NCI-H82 treated with DMSO at 0.1 percent for 48 hours (cell line): ENCODE measurements around the gene COMTD1.

Experiments used
- DNase-seq: peaks from one replicate; lab custom pipeline; 2025; ENCODE audit not compliant: unreplicated experiment; lab: John Stamatoyannopoulos, UW

Gene COMTD1

DNA sequence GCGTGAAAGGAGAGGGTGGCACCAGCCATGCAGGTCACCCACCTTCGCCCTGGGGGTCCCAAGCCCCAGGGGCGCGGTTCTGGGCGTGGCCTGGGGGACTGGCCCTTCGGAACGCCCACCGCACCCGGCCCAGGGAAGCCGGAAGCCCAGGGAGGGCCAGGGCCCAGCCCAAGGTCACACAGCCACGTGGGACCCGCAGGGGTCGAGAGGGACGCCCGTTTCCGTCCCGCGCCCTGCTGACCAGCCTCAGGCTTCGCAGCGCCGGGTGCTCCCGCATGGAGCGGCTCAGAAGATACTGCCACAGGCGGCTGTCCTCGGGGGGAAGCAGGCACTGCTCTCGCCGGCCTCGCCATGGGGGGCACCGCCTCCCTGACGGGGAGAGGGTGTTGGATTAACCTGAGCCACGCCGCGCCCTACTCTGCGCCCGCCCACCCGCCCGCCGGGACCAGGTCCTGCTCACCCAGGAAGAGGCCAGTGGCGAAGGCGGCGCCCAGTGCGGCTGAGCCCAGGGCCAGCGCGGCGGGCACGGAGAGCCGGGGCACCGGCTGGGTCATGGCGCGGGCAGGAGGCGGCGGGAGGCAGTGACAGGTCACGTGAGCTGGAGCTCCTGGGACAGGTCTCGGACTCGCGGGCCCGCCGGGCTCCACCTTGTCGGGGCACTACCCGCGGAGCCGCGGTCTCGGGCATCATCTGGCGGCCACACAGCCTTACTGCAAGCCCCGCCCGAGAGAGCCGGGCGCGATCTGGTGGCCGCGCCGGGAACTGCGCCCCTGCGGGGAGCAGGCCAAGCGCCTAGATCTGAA, at the start of gene COMTD1:
COMTD1 (minus strand) TSS at position 583 of the 803 bp plus-strand sequence; CDS start at position 554, 29 bp downstream.
- peak; percentile 72 for DNase-seq

DNA sequence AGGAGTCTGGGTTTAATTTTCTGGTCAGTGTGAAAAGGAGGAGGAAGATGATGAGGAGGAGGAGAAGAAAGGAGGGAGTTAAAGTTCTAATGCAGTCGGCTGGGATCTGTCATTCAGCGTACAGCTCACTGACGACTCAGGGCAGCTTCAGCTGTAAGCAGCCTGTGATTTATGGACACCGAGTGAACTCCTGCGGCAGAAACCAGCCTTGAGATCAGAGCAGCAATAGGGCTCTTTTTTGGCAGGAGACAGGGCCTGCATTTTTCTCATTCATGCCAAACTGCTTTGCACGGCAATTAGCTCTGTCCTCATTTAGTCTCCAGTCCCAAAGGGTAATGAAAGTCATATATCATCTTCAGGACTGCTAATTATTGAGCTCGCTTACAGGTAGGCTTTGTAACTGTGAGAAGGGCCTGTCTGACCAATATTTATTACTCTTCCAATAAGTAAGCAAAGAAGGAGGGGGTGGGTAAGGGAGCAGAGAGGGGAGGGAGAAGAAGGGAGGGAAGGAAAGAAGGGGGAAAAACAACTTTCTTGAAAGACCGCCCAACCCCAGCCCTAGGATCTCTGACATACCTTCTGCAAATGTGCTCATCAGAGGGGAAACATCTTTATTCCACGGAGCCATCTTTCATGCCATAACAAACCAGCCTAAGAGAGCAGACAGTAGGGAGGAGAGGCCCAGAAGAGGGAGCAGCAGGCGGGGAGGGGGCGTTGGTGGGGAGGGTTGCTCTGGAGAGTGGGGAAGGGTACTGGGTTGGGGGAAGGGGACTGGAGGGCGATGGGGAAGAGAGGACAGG, 48.1 kb upstream of the COMTD1 start:
- peak; percentile 1 for DNase-seq

DNA sequence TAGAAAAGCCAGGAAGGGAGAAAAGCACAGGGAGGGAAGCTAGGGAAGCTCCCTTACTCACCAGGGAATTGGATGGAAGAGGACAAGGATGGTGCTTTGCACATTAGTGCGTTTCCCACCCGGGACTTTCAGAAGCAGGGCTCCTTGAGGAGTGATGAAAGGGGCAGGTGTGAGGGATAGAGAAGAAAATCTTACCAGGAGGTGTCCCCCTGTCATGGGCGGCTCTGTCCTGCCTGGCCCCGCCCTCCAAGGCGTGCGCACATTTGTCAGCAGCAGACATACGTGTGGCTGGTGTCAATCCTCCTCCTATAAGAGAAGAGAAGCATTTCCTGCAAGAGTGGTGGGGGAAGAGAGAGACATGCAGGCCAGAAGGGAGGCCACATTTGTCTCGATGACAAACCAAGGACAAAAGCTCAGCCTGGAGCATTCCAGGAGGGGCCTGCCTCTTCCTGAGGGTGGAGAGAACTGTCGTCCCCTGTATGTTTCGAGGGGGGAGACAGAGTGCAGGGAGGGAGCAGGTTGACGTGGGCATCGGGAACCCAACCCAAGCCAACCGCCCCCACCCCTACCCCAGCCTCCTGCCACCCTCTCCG, 47.4 kb upstream of the COMTD1 start:
- DNase-seq = peak; percentile 1

DNA sequence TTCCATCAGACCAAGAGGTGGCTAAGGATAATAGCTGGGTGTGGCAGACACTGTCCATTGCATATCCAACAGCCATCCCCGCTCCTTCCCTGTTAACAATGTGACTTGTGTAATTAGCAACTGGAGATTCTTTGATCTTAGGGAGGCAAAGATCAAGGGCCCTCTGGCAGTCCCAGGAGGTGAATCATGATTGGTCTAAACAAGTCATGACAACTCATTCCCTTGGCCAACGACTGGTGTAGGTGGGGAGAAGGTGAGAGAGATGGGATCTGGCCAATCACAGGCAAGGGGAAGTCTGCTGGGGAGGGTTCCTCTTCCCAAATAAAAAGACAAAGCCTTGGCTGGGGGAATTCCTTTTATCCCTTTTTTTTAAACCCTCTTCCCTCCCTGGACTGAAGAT, 46.2 kb upstream of the COMTD1 start:
- no peak for DNase-seq

DNA sequence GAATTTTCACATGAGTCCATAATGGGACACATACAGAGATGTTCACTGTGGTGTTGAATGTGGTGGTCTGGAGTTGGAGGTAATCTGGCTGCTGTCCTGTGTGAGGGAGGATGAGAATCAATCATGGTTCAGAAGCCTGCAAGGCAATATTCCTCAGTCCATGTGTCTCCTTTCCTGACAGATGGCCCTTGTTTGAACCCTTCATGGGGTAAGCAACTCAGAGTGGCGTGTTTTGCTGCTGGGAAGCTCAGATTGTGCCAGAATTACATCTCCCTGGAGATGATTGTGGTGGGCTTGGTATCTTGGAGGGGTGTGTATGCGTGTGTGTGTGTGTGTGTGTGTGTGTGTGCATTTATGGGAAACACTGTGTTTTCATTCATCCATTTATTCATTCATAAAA, 44.5 kb upstream of the COMTD1 start:
- no peak for DNase-seq

DNA sequence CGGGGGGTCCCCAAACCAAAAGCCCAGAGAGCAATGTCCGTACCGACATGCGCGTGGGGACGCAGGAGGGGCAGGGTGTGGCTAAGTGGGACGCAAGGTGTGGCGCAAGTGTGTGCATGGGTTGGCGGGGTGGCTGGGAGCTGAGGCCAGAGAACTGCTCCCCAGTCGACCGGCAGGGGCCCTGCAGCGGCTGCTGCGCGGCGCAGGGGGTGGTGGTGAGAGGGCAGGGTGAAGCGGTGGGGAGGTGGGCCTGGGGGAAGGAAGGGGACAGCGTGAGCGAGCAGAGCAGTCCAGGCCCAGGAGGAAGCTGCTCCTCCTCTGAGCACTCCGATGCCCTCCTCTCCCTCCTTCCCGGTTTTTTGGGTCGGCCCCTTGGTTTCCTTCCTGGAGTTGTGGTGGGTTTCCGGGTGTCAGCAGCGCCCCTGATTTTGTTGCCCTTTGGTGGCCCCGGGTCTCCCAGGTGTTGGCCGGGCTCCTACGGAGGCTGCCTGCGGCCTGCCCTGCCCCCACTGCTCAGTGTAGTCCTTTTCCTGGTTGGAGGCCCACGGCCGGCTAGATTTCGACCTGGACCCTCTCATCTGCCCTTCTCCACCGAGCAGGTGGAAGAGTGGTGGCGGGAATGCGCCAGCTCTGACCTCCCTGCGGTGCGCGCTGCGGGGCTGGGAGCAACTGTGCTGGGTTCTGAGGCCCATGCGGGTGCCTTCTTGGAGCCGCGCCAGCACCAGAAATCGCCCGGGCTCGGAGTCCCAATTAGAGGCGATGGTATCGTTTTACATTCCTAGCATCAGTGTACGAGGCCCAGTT, 40.5 kb upstream of the COMTD1 start:
- no peak for DNase-seq

DNA sequence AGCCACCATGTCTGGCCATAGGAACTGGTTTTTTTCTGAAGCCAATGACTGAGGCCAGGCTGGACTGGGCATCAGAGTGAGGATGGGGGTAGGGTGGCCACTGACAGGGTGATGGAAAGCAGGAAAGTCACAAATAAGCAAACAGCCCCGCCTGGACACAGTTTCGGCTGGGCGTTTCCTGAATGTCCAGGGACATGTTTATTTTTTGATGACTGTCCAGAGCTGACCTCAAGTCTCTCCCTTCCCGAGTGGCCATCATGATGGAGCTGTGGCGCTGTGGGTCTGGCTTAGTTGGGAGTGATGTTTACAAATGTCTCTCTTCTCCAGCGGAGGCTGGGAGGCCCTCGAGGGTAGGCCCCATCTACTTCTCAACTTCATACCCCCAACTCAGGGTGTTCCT, 37.1 kb upstream of the COMTD1 start:
- DNase-seq = no peak

DNA sequence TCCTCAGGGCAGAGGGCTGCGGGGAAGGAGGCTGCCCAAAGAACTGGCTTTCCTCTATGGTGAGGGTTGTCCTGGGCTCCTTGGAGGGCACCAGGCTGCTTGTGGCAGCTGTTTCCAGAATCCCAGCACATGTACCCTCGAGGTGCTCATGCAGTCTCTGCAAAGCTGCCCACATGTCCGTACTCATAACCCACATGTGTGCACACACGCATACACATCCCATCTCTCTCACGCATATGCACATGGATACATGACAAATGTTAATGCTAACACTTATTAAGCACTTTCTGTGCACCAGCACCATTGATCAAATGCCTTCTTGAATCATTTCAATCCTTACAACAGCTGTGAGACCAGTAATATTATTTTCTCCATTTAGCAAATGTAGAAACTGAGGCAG, 36.3 kb upstream of the COMTD1 start:
- no peak for DNase-seq

DNA sequence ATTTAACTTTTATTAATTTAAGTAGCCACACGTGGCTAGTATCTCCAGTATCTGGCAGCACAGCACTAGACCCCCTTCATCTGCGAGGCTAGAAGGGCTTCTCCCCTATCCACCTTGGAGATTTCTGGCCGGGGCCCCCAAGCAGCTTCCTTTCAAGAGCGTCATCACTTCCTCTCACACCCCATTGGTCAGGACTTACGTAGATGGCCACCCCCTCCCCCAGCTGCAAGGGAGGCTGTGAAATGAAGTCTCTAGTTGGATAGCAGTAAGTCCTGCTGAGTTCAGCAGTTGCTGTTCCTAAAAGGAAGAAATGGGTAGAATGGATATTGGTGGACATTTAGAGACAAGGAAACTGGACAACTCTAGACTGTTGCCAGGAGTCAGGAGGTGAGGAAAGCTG, 33.8 kb upstream of the COMTD1 start:
- no peak for DNase-seq

DNA sequence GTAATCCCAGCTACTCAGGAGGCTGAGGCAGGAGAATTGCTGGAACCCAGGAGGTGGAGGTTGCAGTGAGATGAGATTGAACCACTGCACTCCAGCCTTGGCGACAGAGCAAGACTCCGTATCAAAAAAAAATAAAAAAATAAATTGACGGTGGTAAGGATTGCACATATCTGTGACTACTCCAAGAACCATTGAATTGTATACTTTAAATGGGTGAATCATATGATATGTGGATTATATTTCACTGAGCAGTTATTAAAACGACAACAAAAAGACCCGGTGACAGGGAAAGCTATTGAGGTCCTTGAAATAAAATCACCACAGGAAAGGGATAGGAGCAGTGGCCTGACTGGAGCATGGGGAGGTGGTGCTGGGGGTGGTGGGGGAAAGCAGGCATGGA, 31.2 kb upstream of the COMTD1 start:
- DNase-seq = no peak

DNA sequence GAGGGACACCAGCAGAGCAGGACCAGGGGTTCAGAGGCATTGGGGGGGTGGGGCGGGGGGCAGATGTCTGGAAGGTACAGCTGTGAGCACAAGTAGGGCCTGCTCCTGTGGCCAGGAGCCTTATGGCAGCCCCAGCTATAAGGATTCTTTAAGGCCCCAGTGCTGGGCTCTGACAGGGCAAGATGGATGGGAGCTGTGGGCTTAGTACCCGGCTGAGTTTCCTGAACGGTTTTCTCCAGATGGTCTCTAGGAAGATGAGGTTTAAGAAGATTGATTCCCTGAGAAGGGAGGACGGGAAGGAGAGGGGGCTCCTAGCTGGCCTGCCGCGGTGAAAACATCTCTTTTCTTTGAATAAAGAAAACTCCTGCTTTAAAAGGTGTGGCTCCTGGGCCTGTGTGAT, 30.1 kb upstream of the COMTD1 start:
- peak; percentile 91 for DNase-seq

DNA sequence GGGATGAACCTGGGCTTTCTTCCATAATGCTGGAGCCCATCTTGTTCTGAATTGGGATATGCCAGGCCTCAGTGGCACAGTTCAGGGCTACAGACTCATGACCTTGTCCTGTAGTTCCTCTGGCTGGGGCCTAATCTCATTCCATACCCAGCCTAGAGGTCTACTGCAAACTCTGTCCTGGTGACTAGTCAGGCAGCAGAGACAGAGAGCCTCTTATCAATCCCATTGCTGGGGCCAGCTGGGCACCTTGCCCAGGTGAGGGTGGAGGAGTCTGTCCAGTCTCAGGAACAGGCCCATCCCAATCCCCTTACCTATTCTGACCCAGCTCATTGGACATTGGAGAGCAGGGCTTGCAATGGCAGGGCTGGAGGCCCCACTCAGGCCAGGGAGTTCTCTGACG, 28.0 kb upstream of the COMTD1 start:
- no peak for DNase-seq

DNA sequence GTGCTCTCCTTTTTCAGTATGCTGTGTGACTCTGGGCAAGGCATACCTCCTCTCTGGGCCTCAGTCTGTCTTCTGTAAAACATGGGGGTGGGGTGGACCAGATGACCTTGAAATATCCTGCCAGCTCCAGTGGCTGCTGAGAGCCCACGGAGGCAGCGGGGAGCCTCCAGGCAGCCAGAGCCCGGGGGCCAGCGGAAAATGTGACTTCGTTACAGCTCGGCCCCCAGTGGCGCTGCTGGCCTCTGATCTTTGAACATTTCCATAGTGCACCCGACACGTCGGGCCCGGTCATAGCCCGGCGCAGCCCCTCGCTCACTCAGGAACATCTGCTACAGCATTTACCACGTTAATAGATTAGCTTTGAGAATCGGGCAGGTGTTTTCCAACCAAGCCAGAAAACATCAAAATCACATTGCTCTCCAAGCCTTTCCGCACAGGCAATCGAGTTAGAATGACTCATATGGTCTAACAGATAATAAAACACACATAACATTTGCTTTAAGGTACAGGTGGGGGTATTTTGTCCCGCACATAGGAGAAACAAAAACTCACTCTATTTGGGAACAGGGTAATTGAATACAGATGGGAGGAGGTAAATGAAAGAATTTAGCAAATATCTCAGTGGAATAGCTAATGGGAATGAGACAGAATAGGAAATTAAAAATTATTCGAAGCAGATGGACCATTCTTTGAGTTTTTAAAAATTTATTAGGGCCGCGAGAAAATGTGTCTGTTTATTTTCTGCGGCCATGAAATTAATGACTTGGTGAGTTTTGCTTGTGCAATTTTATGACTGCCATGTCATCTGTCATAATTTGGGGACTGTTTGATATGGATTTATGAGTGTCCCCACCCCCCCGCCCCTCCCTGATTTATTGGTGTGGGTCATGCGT, 26.3 kb upstream of the COMTD1 start:
- peak; percentile 8 for DNase-seq

DNA sequence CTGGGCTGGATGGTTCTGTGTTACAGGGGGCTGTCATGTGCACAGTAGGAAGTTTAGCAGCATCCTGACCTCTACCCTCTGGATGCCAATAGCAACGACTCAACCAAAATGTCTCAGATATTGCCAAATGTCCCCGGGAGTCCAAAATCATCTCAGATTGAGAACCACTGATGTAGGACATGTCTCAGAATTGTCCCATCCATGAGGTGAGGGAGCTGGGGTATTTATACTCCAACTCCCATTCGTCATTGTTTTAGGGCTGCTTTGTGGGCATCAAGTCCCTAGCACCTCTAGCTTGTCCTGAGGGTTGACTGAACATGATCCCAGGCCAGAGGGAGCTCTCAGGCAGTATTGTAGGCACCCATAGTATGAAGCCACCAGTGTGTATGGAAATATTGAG, 25.2 kb upstream of the COMTD1 start:
- no peak for DNase-seq

DNA sequence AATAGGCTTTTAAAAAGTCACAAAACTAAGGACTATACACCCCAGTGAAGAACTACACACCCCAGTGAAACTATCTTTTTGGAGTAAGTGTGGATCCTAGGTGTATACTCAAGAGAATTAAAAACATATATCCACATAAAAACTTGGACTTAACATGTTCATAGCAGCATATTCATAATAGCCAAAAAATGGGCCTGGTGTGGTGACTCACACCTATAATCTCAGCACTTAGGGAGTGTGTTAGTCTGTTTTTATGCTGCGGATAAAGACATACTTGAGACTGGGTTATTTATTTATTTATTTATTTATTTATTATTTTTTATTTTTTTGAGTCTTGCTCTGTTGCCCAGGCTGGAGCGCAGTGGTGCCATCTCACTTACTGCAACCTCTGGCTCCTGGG, 19.0 kb upstream of the COMTD1 start:
- no peak for DNase-seq

DNA sequence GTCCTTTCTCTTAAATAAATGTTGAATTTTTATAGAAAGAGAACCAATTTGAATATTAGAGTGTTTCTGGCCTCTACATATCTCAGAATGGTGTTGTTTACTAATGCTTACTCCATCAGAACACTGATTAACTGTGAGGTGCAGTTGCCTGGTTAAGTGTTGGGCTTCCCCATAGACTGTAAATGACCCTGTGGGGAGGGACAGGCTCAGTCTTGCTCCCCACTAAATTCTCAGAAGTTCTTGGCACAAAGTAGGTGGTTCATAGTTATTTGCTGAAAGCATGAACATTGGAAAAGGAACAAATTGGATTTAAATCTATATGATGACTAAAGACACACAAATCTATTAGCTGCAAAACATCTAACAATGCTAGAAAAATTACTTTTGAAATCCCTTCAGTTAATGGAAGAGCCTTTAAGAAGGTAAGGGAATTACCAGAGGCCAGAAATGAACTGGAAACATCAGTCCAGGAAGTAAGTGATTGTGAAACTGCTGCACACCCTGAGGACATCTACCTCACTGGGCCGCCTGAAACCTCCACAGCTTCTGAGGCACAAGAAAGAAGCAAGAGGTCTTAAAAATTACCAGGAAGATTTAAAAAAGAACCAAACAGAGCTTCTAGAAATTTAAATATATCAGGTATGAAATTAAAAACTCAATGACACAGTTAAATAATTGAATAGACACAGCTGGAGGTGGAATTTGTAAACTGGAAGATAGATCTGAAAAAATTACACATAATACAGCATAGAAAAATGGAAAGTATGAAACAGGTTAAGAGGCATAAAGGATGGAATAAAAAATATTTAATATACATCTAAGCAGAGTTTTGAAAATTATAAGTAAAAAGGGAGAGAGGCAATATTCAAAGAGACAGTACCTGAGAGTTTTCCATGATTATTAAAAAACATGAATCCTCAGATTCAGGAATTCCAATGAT, 17.8 kb upstream of the COMTD1 start:
- DNase-seq = no peak

DNA sequence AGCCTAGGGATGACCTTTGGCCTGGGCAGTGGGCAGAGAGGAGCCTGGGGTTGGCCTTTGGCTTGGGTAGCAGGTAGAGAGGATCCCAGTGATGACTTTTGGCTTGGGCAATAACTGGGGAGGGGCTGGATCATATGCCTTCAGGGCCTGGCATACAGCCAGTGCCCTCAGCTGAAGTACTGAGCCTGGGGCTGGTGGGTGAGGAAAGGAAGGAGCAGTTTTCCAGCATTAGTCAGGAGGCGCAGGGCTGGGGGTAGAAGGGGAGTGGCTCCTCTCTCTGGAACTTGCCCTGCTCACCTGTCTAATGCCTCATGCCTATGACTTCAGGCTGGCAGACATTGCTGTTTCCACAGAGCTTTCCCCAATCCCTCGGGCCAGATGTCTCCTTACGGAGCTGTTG, 15.2 kb upstream of the COMTD1 start:
- DNase-seq = no peak

DNA sequence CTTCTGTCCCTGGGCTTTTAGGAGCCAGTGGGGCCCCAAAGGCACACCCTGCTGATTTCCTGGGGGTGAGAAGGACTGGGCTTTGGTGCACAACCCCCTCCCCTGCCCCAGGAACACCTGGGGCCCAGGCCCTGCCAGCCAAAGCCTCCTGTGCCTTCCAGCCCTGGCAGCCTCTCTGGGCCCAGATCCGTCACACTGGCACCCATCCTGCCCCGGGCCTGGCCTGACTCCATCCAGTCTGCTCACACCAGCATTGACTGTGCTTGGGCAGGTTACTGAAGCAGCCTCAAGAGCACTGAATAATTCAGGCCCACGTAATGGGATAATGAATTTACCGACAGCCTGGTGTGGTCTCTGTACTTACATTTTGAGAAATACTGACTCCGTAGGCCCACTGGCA, 12.0 kb upstream of the COMTD1 start:
- DNase-seq = no peak

DNA sequence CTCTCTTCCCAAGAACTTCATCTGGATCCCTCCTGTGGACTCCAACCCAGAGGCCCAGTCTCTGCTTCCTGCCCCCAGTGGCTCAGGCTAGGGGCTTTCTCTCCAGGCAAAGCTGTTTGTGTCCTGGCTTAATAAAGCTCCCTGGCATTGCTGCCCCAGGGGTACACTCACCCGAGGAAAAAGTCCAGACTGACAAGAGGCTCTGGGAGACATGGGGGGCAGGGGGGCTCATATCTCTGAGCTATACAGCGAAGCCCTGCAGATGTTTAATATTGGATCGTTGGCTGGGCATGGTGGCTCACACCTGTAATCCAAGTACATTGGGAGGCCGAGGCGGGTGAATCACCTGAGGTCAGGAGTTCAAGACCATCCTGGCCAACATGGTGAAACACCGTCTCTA, 10.7 kb upstream of the COMTD1 start:
- no peak for DNase-seq
